ENCODE results near the gene CHMP5.

Gene CHMP5

GRCh38 chr9:33291031-33291397 lies 26.2 kb downstream of the CHMP5 start:
- ChIA-PET CTCF (interaction anchor here (1.9 kb wide), 1 partner anchor 19 kb away, joined by 4 read pairs; no protein-coding TSS in a partner anchor), POLR2A (interaction anchor here (1.0 to 1.1 kb wide), 3 partner anchors 17 to 265 kb away, joined by 4 to 6 read pairs (median 4); no protein-coding TSS in a partner anchor)
- TF ChIP-seq CTCF (IDR thresholded peaks at IDR 0.05; ENCODE audit: control extremely low read depth, extremely low read depth, low read depth, missing control alignments): no peak
- no peak for DNase-seq (ENCODE audit: extremely low spot score)

GRCh38 chr9:33291901-33292300 lies 27.1 kb downstream of the CHMP5 start:
- ChIA-PET CTCF (interaction anchor here (1.9 kb wide), 1 partner anchor 18 kb away, joined by 4 read pairs; no protein-coding TSS in a partner anchor), POLR2A (no interaction called here)
- DNase-seq (ENCODE audit: extremely low spot score): no peak
- no peak for TF ChIP-seq CTCF (IDR thresholded peaks at IDR 0.05; ENCODE audit: control extremely low read depth, extremely low read depth, low read depth, missing control alignments)

- ChIA-PET POLR2A (no interaction called here), CTCF (no interaction called here)
- no peak for TF ChIP-seq CTCF (IDR thresholded peaks at IDR 0.05; ENCODE audit: control extremely low read depth, extremely low read depth, low read depth, missing control alignments)
- DNase-seq (ENCODE audit: extremely low spot score): no peak
Observed at GRCh38 chr9:33293782-33294181, 28.9 kb downstream of the CHMP5 start.

- TF ChIP-seq CTCF (IDR thresholded peaks at IDR 0.05; ENCODE audit: control extremely low read depth, extremely low read depth, low read depth, missing control alignments): no peak
- POLR2A ChIA-PET: no interaction called here
- CTCF ChIA-PET: no interaction called here
Observed at GRCh38 chr9:33294670-33295432, 30.0 kb downstream of the CHMP5 start.

GRCh38 chr9:33295571-33295970 lies 30.7 kb downstream of the CHMP5 start:
- ChIA-PET POLR2A (no interaction called here), CTCF (interaction anchor here (1.2 to 2.3 kb wide), 4 partner anchors 8 to 13 kb away, joined by 3 to 19 read pairs (median 6); no protein-coding TSS in a partner anchor)
- no peak for TF ChIP-seq CTCF (IDR thresholded peaks at IDR 0.05; ENCODE audit: control extremely low read depth, extremely low read depth, low read depth, missing control alignments)
- peak; percentile 62 for DNase-seq (ENCODE audit: extremely low spot score)

More at GRCh38 chr9:33294670-33295432, 30.0 kb downstream of the CHMP5 start:
- no peak for DNase-seq (ENCODE audit: extremely low spot score)

GRCh38 chr9:33297432-33297831 lies 32.6 kb downstream of the CHMP5 start:
- POLR2A ChIA-PET: interaction anchor here (1.8 kb wide), 1 partner anchor 273 kb away, joined by 5 read pairs; the partner anchor contains the start of gene DNAJA1
- CTCF ChIA-PET: interaction anchor here (1.2 to 2.3 kb wide), 8 partner anchors 8 to 918 kb away, joined by 3 to 19 read pairs (median 6); no protein-coding TSS in a partner anchor
- peak; percentile 55 for DNase-seq (ENCODE audit: extremely low spot score)
- no peak for TF ChIP-seq CTCF (IDR thresholded peaks at IDR 0.05; ENCODE audit: control extremely low read depth, extremely low read depth, low read depth, missing control alignments)

Data from GM10248 (cell line).